ENCODE data around the gene CDKN1C. TPM values are rescaled to one million over a fixed set of nuclear protein-coding genes. Genes with fewer than 3 reads are reported as not detected.

CDKN1C gene
- polyA plus RNA-seq, 1 donor from 2014 or later = 36.7 TPM

- peak overlapping the region; percentile 29 for H3K9ac ChIP-seq (ENCODE audit: low read length)
- no peaks in the 10 kb centered on the region for H3K9me3 ChIP-seq (ENCODE audit: low read length)
- no peaks in the 10 kb centered on the region for H3K9me2 ChIP-seq (ENCODE audit: insufficient read depth, low read length)
- no peak for TF ChIP-seq REST (IDR thresholded peaks at IDR 0.05; ENCODE audit: borderline replicate concordance)
- TF ChIP-seq EP300 (conservative IDR thresholded peaks at IDR 0.05; ENCODE audit: poor library complexity, severe bottlenecking) = no peak
- TF ChIP-seq MXI1 (conservative IDR thresholded peaks at IDR 0.05; ENCODE audit: poor library complexity, severe bottlenecking) = no peak
- TF ChIP-seq SMC3 (conservative IDR thresholded peaks at IDR 0.05; ENCODE audit: poor library complexity) = no peak
- TF ChIP-seq TAF1 (IDR thresholded peaks at IDR 0.05; ENCODE audit: low read depth) = no peak
- TF ChIP-seq CTCF (IDR thresholded peaks at IDR 0.05; ENCODE audit: poor library complexity, severe bottlenecking) = no peak
- TF ChIP-seq POLR2AphosphoS5 (IDR thresholded peaks at IDR 0.05) = no peak
- no peak for TF ChIP-seq EZH2 (IDR thresholded peaks at IDR 0.05; ENCODE audit: borderline replicate concordance, insufficient read depth, low read length, poor library complexity, severe bottlenecking)
- no peak for TF ChIP-seq RAD21 (conservative IDR thresholded peaks at IDR 0.05)
- no peak overlapping the region for H3K27ac ChIP-seq (ENCODE audit: low read length)
- H3K4me2 ChIP-seq (ENCODE audit: low read length) = no peak overlapping the region
- H3K27me3 ChIP-seq (ENCODE audit: insufficient read depth, low read depth, low read length) = no peaks in the 10 kb centered on the region
- H2AFZ ChIP-seq (ENCODE audit: low read depth, low read length) = no peak overlapping the region
- no peaks in the 10 kb centered on the region for H4K20me1 ChIP-seq (ENCODE audit: insufficient read depth)
- H3K4me3 ChIP-seq (ENCODE audit: low read length) = no peak overlapping the region
- no peaks in the 10 kb centered on the region for H3K79me2 ChIP-seq (replicated peaks; ENCODE audit: insufficient read depth, low read length)
- no peaks in the 10 kb centered on the region for H3K36me3 ChIP-seq (ENCODE audit: insufficient read depth, low read length)
- no peaks in the 10 kb centered on the region for H3F3A ChIP-seq (ENCODE audit: insufficient read depth, low read length, poor library complexity, severe bottlenecking)
Measured at GRCh38 chr11:2891326-2892214, 6.0 kb upstream of the CDKN1C start.

- H4K20me1 ChIP-seq (ENCODE audit: insufficient read depth) = no peaks in the 10 kb centered on the region
- H2AFZ ChIP-seq (ENCODE audit: low read depth, low read length) = no peak overlapping the region
- H3K79me2 ChIP-seq (replicated peaks; ENCODE audit: insufficient read depth, low read length) = no peaks in the 10 kb centered on the region
- H3K27ac ChIP-seq (ENCODE audit: low read length) = no peak overlapping the region
- H3K27me3 ChIP-seq (ENCODE audit: insufficient read depth, low read depth, low read length) = no peaks in the 10 kb centered on the region
- no peaks in the 10 kb centered on the region for H3F3A ChIP-seq (ENCODE audit: insufficient read depth, low read length, poor library complexity, severe bottlenecking)
- TF ChIP-seq POLR2AphosphoS5 (IDR thresholded peaks at IDR 0.05) (no peak), EP300 (conservative IDR thresholded peaks at IDR 0.05; ENCODE audit: poor library complexity, severe bottlenecking) (no peak), REST (IDR thresholded peaks at IDR 0.05; ENCODE audit: borderline replicate concordance) (no peak), RAD21 (conservative IDR thresholded peaks at IDR 0.05) (no peak), SMC3 (conservative IDR thresholded peaks at IDR 0.05; ENCODE audit: poor library complexity) (no peak), EZH2 (IDR thresholded peaks at IDR 0.05; ENCODE audit: borderline replicate concordance, insufficient read depth, low read length, poor library complexity, severe bottlenecking) (no peak), TAF1 (IDR thresholded peaks at IDR 0.05; ENCODE audit: low read depth) (no peak), MXI1 (conservative IDR thresholded peaks at IDR 0.05; ENCODE audit: poor library complexity, severe bottlenecking) (no peak), CTCF (IDR thresholded peaks at IDR 0.05; ENCODE audit: poor library complexity, severe bottlenecking) (no peak)
- H3K36me3 ChIP-seq (ENCODE audit: insufficient read depth, low read length) = no peaks in the 10 kb centered on the region
- no peak overlapping the region for H3K4me3 ChIP-seq (ENCODE audit: low read length)
- no peaks in the 10 kb centered on the region for H3K9me3 ChIP-seq (ENCODE audit: low read length)
- no peak overlapping the region for H3K9ac ChIP-seq (ENCODE audit: low read length)
- no peak overlapping the region for H3K4me2 ChIP-seq (ENCODE audit: low read length)
- H3K9me2 ChIP-seq (ENCODE audit: insufficient read depth, low read length) = no peaks in the 10 kb centered on the region
Measured at GRCh38 chr11:2890466-2891294, 5.1 kb upstream of the CDKN1C start.

Measured in neural cell (in vitro differentiated cells).